ENCODE data around the gene EEIG2.
"Not testable (repeated sequence)": the region's sequence is repeated elsewhere in the genome, so short reads cannot be mapped to it uniquely, and the experiment has no call there.

The EEIG2 gene

DNA sequence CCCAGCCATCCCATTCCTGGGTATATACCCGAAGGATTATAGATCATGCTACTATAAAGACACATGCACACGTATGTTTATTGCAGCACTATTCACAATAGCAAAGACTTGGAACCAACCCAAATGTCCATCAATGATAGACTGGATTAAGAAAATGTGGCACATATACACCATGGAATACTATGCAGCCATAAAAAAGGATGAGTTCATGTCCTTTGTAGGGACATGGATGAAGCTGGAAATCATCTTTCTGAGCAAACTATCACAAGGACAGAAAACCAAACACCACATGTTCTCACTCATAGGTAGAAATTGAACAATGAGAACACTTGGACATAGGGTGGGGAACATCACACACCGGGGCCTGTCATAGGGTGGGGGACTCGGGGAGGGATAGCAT lies 12.4 kb upstream of the EEIG2 start:
- not testable (repeated sequence) for DNase-seq (ENCODE audit: low read depth in 3 of 3)

DNA sequence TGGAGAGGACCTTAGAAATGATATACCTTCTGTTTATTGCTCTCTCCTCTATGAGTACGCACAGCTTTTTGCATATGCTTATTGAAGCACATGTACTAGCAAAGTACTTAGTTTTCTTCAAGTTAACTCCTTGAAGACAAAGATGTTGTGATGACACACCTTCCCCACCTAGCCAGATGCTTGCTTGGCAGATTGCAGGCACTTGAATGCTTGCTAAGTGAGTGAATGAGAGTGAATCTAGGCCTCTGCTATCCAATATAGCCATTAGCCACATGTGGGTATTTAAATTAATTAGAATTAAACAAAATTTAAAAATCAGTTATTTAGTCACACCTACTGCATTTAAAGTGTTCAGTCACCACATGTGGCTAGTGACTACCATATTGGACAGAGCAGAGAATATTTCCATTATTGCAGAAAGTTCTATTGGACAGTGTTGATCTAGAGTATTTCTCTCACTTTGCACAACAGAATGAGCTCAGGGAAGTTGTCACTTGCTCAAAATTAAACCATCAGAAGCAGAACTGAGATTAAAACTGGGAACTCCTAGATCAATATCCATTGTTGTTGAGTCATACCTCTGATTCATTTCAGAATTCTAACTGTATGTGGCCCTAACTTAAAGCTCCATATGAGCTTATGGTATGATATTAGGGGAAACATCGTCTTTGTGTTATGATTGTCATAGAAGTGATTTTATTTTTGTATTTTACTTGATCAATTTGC lies 8.6 kb upstream of the EEIG2 start:
- DNase-seq (ENCODE audit: low read depth in 3 of 3), result no peak

DNA sequence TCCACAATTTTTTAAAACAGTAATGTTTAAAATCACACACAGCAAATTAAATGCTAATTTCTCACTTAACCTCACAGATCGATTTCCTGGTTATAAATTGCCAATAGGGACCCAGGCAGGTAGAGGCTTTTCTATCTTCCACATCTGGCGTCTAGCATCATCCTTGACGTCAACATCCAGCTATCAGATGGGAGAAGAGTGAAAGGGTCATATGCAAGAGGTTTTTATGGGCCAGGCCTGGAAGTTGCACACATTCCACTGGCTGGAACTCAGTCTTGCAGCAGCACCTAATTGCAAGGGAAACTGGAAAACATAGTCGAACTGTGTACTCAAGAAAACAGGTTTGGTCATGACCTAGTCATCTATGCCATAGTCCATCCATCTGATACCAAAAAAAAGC lies 6.0 kb upstream of the EEIG2 start:
- no peak for DNase-seq (ENCODE audit: low read depth in 3 of 3)

DNA sequence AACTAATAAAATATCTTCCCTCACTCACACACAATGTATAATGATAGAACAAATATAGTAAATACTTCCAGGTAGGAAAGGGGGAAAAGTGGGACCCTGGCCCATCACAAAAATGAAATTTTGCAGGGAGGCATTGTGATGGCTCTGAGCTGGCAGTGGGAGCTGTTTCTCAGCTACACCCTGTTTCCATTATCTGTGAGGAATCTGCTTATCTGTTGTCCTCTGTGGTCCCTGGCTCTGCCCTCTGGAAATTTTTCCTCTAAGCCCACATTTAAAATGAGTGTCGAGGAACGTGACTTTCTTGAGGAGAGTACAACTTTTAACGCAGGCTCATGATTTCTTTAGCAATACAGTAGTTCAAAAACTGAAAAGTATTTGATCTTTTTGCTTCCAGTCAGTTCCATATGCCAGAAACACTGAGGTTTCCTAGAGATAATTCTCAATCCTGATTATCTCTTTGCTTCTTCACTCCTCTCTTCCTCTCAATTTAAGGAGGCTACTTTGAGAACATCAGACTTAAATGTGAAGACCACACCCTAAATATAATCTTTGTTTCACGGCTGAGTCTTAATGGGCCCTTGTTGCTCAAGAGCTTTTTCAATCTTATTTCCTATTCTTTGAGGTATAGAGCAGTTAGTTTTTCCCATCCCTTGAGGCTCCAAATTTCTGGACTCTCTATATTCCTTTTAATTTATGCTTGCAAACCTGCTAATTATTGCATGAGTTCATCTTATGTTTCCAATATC lies 5.0 kb upstream of the EEIG2 start:
- DNase-seq (ENCODE audit: low read depth in 3 of 3), result no peak

DNA sequence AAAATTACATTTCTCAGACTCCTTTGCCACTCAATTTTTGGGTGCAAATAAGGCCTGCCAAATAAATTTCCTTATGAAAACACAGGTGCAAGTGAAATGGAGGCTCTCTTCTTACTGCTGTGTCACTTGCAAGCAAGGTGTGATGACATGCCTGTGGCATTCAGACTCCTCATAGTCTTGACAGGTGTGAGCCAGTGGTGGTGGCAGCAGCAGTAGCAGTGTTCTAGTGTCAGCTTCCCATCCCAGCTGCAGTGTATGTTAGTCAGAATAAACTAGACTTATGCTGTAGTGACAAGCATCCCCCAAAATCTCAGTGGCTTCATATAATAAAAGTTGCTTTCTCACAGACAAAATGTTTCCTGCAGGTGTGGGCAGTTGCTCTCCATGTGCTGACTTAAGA lies 3.8 kb upstream of the EEIG2 start:
- DNase-seq (ENCODE audit: low read depth in 3 of 3), result no peak

DNA sequence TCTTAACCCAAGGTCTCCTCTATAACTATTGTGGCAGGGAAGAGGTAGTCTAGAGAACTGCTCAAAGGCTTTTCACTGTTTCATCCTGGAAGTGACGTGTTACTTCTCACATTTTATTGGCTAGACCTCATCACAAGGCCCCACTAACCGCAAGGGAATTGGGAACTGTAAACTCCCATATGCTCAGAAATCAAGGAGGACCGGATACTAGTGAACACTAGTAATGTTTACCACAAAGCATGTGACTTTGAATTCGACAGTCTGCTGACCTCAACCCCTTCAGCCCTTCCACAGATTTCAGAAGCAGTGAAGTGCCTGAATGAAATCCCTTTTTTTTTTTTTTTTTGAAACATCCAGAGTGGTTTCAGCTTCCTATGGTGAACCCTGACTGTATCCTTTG lies 3.4 kb upstream of the EEIG2 start:
- no peak for DNase-seq (ENCODE audit: low read depth in 3 of 3)

DNA sequence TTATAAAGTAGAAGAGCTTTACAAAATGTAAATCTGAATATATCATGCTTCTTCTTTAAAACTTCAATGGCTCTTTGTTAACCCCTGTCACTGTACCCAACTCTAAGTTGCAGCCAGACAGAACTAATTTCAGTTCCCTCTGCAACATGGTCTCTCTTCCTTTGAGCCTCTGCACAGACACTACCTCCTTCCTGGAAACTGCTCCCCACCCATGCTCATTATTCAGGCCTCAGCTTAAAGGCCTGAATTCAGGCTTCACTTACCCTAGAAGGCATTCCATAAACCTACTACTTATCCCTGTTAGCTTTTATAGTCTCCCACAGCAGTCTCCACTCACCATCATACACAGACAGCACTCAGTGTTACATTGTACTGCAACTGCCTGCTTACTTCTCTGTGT lies 2.6 kb upstream of the EEIG2 start:
- DNase-seq (ENCODE audit: low read depth in 3 of 3), result no peak

DNA sequence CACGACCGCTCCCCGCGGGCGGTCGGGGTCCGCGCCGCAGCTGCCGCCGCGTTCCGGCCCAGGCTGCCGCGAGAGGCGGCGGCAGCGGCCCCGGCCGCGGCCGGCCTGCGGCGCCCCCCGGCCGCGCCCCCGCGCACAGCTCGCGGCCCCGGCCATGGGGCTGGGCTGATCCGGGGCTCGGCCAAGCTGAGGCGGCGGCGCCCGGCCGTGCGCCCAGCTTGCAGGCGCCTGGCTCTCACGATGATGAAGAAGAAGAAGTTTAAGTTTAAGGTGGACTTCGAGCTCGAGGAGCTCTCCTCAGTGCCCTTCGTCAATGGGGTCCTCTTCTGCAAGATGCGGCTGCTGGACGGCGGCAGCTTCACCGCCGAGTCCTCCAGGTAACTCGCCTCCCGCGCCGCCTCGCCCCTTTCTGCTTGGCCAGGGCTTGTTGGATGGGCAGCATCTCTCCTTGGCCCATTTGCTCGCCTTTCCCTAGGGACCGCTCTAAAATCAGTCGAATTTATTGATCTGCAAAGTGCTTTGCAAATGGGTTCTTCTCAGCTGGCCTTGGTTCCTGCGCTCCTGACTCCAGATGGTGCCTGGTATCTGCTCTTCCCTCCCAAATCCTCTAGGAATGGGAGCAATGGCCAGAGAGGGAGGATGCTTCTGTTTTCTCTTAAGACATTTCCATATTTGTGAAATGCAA lies 431 bp downstream of the EEIG2 start:
- DNase-seq (ENCODE audit: low read depth in 3 of 3), result peak in 1 of 3 experiments; percentile 22

DNA sequence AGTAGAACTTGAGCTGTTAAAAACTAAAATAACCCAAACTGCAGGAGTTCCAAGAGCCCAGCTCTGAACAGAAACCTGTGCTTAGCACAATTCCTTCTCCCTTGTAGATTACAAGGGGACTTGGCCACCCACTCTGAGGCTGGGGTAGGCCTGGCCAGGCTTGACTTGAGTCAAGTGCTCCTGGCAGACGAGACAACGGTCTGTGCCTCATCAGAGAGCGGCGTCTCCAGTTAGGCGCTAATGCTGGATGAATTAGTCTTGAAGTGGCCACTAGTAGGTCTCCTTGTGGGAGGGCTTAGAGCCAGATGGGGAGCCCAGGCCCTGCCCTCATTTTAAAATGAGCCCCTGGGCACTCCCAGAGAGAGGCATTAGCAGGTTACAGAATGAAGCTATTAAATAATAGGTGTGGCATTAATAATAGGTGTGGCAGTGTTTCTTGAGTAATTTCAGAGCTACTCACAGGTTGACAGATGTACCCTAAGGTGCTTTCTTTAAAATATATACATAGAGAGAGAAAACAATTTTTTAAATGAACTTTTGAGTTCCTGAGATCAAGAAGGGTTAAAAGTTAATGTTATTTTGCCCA lies 1.1 kb downstream of the EEIG2 start:
- peak in 1 of 3 experiments; percentile 47 for DNase-seq (ENCODE audit: low read depth in 3 of 3)

DNA sequence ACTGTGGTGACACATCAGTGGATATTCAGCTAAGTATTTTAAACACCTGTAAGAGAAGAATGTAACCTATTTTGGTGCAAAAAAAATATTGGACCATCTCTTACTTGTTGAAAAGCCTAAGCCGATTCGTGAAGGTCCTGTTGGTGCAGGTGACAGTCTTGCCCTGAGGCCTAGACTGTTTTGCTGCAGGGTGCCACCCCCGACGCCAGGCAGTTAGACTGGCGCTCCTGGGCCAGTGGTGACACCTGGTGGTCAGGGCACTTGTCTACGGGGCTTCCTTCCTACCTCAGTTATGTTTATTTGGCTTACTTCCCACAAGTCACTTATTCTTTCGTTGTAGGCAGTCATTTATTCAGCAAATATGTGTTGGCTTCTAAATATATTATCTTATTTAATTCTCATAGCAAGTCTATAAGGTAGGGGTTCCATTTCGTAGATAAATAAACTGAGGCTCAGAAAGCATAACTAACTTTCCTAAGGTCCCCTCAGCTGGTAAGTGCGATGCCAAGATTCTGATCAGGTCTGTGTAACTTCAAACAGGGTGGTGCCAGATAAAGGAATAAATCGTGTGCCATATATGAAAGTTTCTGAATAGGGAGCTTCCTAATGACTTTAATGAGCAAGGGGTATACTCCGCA lies 1.9 kb downstream of the EEIG2 start:
- peak; percentile 46 to 78 (median 69) for DNase-seq (ENCODE audit: low read depth in 3 of 3)

DNA sequence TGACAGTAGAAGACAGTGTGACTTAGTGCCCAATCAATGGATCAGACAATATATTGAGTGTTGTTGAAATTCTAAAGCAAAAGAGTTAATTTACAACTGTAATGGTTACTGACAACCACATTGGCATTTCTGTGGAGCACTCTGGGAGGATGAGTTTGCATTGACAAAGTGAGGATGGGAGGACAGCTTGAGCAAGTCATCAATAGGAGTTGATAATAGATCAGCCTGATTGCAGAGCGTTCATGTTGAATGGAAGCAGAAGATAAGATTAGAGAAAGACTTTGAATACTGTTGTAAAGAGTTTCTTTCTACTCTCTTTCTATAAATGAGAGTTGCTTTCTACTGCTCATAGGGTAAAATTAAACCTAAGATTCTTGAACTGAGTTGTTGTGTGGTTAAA lies 3.9 kb downstream of the EEIG2 start:
- DNase-seq (ENCODE audit: low read depth in 3 of 3), result no peak

DNA sequence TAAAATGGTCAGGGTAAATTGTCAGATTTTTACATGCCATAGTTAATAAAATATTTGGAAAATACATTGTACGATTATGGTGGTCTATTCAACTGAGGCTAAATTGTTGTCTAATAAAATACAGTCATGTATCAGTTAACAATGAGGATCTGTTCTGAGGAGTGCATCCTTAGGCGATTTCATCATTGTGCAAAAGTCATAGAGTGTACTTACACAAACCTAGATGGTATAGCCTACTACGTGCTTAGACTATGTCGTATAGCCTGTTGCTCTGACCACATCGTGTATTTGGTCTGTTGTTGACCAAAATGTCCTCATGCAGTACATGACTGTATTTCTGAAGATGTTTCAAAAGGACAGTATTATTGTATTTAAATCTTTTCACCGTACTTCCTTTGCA lies 5.2 kb downstream of the EEIG2 start:
- DNase-seq (ENCODE audit: low read depth in 3 of 3), result no peak

DNA sequence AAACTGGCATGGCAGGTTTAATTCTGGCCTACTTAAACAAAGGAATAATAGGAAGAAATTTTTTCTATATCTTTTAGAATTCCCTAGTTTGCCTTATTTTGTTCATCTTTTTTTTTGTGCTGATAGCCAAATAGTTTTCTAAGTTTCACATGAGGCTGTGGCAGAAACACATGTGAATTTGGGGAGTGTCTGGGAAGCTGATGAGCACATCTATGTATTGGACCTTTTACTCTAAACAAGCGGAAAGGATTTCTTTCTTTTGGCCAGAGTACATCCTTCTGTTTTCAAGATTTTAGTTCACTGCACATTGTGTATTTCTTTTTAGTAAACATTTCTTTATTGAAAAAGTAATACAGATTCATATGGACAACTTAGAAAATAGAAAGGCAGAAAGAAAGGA lies 5.6 kb downstream of the EEIG2 start:
- DNase-seq (ENCODE audit: low read depth in 3 of 3), result no peak

DNA sequence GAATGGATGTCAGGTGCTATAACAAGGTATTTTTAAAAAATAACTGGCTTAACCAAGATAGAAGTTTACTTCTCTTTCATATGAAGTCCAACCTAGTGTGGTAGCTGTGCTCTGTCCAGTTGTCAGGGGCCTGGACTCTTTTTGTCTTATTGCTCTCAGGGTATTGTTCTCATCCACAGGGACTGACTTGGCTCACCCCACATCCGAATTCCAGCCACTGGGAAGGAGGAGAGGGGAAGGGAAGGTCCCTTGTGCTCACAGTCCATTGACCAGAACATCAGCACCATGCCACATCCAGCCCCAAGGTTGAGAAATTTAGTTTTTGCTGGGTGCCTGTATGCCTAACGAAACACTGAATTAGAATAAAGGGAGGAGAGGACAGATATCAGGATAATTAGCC lies 8.7 kb downstream of the EEIG2 start:
- DNase-seq (ENCODE audit: low read depth in 3 of 3), result no peak

DNA sequence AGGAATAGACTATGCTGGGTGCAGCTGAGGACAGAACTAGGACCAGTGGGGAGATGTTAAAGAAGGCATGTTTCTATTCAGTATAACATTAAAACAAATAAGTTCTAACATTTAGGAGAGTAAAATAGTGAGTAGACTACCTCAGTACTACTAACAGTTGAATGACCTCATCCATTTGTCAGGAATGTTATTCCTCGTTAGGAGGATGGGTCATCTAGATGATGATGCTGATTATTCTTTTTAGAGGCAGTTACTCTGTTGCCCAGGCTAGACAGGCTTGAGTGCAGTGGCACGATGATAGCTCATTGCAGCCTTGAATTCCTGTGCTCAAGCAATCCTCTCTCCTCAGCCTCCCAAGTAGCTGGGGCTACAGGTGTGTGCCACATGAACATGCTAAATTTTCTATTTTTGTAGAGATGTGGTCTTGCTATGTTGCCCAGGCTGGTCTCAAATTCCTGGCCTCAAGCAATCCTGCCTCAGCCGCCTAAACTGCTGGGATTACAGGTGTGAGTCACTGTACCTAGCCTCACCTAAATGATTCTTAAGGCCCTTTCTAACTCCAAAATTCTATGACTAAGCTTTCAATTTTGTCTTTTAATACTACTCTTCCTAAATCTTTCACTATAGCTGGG lies 9.3 kb downstream of the EEIG2 start:
- no peak for DNase-seq (ENCODE audit: low read depth in 3 of 3)

DNA sequence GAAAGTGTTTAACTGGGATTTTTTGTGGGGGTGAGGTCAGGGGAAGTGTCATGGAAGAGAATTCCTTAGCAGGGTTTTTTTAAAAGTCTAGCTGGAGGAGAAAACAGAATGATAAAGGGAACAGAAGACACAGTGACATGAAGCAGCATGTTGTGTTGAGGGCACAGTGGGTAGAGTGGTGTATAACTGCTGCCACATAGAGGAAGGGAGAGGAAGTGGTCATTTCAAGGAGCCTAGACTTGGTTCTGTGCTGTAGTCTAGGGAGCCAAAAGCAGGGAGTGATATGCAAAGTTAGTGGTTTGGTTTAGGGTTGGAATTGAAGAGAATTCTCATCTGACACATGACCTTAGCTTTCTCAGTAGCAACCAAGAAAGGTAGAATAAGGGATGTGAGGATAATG lies 10.2 kb downstream of the EEIG2 start:
- DNase-seq (ENCODE audit: low read depth in 3 of 3), result no peak

DNA sequence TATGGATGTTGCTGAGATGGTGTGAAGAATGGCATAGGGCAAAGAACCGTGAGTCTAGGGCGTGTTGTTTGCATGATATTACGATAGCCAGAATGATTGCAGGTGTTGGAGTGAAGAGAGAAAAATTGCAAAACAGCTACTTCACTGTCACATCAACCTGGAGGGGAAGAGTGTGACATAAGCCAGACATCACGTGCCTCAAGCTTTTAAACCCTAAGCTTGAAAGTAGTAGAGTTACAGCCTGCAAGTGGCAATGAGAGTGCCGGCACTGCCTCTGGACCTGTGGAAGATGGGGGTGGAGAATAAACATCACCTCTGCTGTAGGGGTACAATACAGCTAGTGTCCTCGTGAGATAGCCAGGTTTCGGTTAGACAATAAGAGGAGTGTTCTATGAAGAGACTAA lies 11.1 kb downstream of the EEIG2 start:
- DNase-seq (ENCODE audit: low read depth in 3 of 3), result no peak

DNA sequence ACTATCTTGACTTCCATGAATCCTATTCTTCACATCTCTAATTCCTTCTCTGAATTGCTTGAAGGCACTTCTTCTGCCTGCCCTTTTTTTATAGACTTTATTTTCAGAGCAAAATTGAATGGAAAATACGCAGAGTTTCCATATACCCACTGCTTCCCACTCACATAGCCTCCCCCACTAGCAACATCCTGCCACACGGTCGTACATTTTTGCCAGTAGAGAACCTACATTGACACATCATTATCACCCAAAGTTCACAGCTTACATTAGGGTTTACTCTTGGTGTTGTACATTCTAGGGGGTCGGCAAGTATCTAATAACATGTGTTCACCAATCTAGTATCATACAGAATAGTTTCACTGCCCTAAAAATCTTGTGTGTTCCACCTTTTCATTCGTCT lies 12.3 kb downstream of the EEIG2 start:
- DNase-seq (ENCODE audit: low read depth in 3 of 3), result no peak

DNA sequence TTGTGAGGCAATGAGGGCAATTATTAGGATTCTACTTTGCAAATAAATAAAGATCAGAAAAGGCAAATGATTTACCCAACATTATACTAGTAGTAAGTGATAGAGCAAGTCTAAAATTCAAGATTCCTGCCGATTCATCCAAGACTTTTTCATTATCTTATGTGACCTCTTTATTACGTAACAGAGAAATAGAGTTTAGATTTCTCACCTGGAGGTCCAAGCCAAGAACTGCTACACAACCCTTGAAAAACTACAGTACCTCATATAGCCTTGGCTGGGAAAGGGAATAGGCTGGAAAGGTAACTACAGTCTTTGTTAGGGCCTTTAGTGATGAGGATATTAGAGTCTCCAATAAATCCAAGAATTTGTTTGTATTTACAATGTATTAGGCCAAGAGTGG lies 13.3 kb downstream of the EEIG2 start:
- no peak for DNase-seq (ENCODE audit: low read depth in 3 of 3)

DNA sequence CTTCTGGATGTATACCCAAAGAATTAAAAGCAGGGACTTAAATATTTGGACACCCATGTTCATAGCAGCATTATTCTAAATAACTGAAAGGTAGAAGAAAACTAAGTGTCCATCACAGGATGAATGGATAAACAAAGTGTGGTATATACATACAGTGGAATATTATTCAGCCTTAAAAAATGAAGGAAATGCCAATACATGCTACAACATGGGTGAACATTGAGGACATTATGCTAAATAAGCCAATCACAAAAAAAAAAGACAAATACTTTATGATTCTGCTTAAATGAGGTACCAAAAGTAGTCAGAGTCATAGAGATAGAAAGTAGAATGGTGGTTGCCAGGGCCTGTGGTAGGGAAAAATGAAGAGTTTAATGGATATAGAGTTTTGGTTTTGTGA lies 14.1 kb downstream of the EEIG2 start:
- no peak for DNase-seq (ENCODE audit: low read depth in 3 of 3)

DNA sequence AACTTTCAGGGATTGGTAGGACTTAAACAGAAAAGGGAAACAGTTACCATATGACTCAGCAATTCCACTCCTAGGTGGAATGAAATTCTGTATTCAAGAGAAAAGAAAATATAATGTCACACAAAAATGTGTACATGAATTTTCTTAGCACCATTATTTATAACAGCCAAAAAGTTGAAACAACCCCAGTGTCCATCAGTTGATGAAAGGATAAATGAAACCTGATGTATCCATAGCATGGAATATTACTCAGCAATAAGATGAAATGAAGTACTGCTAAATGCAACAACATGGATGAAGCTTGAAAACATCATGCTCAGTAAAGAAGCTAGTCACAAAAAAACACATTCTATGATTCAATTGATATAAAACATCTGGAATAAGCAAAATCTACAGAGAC lies 15.5 kb downstream of the EEIG2 start:
- no peak for DNase-seq (ENCODE audit: low read depth in 3 of 3)
